Activated T-helper 17 cell treated with anti-CD3 and anti-CD28 coated beads, Interleukin-2, amount 50 U/mL, for 72 hours (primary cell): ENCODE data around the gene CCDC17. TPM values are rescaled to one million over a fixed set of nuclear protein-coding genes. Genes with fewer than 3 reads are reported as not detected.
A peak's percentile ranks its signal among the peaks of the same experiment; 100 is the strongest.

Experiments used
- ATAC-seq: fragments of 150-1000 bp; cut with Tn5 transposase; replicated peaks from 2 replicates; pipeline ENCODE4 v1.10.0; 2021; ENCODE audit warnings: mild to moderate bottlenecking, moderate library complexity
- H3K27ac Mint-ChIP-seq: one replicate; pipeline ENCODE4 v1.8.0; 2022; ENCODE audit warnings: mixed read lengths
- H3K27me3 Mint-ChIP-seq: one replicate; pipeline ENCODE4 v1.8.0; 2022; ENCODE audit warnings: mixed read lengths
- H3K36me3 Mint-ChIP-seq: one replicate; pipeline ENCODE4 v1.8.0; 2022; ENCODE audit warnings: low read depth, mild to moderate bottlenecking, mixed read lengths
- H3K4me1 Mint-ChIP-seq: one replicate; pipeline ENCODE4 v1.8.0; 2022; ENCODE audit warnings: mixed read lengths
- H3K4me3 Mint-ChIP-seq: one replicate; pipeline ENCODE4 v1.8.0; 2022; ENCODE audit warnings: mild to moderate bottlenecking, mixed read lengths
- H3K9me3 Mint-ChIP-seq: one replicate; pipeline ENCODE4 v1.8.0; 2022; ENCODE audit warnings: mixed read lengths
- total RNA-seq, 2 donors: library from RNA; stranded (reverse); gene quantifications; one replicate each; pipeline ENCODE4 v1.2.3, GENCODE V29; 2022

The CCDC17 gene
- 1 to 10 TPM; 4.4 to 4.7 TPM for total RNA-seq

DNA sequence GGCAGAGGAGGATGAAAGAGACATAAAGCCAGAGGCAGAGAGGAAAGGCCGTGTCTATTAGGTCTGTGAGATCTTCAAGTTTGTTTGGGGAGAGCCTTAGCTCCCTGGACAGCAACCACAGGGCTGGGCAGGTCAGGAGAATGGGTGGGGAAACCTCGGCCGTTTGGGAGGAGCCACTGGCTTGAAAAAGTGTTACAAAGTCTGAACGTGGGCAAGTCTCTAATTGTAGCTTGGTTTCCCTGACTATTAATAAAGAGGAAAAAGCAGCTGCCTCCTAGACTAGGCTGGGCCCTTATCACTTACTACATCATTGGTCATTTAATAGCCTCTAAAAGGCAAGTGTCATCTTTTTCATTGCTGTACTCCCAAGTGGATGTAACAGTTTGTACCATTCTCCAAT lies at the start of gene CCDC17:
Gene CCDC17, minus strand, starts transcription at position 83 of the 400 bp plus-strand sequence. CDS start 145 bp downstream, outside the sequence.
- no peak for ATAC-seq
- H3K4me3 Mint-ChIP-seq: no peak within 1 kb of the TSS
- H3K27ac Mint-ChIP-seq: peak within 1 kb of the TSS; percentile 50
- H3K9me3 Mint-ChIP-seq: no peaks in the 10 kb centered on the region
- peaks cover 46% of the 10 kb centered on the region for H3K36me3 Mint-ChIP-seq
- H3K27me3 Mint-ChIP-seq: no peaks in the 10 kb centered on the region
- H3K4me1 Mint-ChIP-seq: no peaks in the 10 kb centered on the region

DNA sequence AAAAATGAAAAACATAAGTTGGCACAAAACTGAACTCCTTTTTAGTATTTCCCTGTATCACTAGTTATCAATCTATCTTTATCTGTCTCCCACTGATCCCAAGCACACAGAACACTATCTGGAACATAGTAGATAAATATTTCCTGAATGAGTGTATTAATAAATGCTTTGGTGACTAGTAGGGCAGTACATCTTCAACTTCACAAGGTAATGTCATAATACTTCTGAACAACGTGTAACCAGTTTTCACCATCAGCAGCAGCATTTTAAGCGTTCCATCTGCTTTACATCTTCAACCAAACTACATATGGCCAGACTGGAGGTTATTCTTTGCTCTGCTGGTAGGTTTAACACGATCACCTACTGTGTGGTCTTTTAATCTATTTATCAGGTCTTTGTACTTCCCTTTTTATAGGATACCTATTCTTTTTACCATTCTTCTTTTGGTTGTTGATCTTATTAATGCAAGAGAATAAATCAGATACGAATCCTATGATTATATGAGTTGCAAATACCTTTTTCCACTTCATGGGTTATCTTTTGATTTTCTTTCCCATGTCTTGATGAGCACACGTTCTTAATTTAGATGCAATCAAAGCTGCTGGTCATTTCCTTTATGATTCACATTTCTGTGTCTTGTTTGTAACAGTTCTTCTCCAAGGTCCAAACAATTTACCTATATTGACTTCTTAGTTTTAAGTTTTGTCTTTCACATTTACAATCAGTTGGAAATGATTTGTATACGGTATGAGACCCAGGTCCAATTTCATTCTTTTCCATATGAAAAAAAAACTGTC lies 46.2 kb upstream of the CCDC17 start:
- H3K4me3 Mint-ChIP-seq: peak overlapping the region; percentile 6
- H3K36me3 Mint-ChIP-seq: peaks cover 56% of the 10 kb centered on the region
- H3K4me1 Mint-ChIP-seq: peaks cover 43% of the 10 kb centered on the region
- no peaks in the 10 kb centered on the region for H3K9me3 Mint-ChIP-seq
- H3K27ac Mint-ChIP-seq: peak overlapping the region; percentile 30
- ATAC-seq: no peak
- H3K27me3 Mint-ChIP-seq: no peaks in the 10 kb centered on the region

DNA sequence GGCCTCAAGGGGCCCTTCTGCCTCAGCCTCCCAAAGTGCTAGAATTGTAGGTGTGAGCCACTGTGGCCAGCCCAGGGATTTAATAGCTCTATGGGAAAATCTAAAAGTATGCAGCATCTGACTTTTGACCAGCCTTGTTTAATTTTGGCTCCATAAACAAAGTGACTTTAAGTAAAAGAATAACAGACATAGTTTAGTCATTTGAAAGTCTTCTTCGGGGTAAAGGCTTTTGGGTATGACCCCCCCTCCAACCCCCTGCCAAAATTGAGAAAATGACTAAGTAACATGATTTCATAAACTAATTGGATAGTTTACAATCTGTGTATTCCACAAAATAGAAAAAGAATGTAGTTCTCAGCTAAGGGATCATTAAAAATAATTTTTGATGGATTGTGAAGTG lies 45.5 kb upstream of the CCDC17 start:
- no peaks in the 10 kb centered on the region for H3K27me3 Mint-ChIP-seq
- no peaks in the 10 kb centered on the region for H3K9me3 Mint-ChIP-seq
- H3K36me3 Mint-ChIP-seq: peaks cover 49% of the 10 kb centered on the region
- H3K4me3 Mint-ChIP-seq: no peak overlapping the region
- no peak for ATAC-seq
- peaks cover 40% of the 10 kb centered on the region for H3K4me1 Mint-ChIP-seq
- H3K27ac Mint-ChIP-seq: no peak overlapping the region

DNA sequence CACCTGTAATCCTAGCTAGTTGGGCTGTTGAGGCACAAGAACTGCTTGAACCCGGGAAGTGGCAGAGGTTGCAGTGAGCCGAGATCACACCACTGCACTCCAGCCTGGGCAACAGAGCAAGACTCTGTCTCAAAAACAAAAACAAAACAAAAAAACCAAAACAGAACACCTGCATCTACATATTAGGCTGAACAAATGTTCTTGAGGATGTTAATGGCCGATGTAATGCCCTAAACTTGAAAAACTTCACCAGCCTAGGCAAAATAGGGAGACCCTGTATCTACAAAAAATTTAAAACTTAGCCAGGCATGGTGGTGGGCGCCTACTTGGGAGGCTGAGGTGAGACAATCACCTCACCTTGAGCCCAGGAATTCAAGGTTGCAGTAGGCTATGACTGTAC lies 44.7 kb upstream of the CCDC17 start:
- ATAC-seq: no peak
- Mint-ChIP-seq H3K27ac (no peak overlapping the region), H3K4me3 (no peak overlapping the region), H3K27me3 (no peaks in the 10 kb centered on the region), H3K36me3 (peaks cover 41% of the 10 kb centered on the region), H3K9me3 (no peaks in the 10 kb centered on the region), H3K4me1 (peaks cover 40% of the 10 kb centered on the region)

DNA sequence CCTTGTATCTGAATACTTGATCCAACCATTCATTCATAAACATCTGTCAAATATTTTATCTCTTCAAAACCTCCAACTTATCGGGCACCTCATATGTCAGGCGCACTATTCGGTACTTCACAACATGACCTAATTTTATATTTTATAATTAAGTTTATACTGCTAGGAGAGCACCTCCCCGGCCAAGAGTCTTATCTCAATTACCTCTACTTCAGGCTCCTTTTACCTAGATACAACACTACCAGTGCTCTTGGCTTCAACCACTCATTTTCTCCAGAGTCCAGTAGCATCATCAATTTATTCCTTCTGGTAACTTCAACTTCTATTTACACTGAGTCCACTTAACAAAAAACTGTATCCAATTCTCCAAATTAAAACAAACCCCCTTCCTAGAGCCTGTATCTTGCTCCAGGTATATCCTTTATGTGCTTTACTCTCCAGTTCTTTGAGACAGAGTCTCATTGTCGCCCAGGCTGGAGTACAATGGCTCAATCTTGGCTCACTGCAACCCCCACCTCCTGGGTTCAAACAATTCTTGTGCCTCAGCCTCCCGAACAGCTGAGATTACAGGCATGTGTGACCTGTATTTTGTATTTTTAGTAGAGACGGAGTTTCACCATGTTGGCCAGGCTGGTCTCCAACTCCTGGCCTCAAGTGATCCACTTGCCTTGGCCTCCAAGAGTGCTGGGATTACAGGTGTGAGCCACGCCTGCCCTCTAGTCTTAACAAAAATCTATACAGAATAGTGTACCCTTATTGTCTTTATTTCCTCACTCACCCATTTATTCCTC lies 43.7 kb upstream of the CCDC17 start:
- Mint-ChIP-seq H3K4me3 (no peak overlapping the region), H3K9me3 (no peaks in the 10 kb centered on the region), H3K27ac (peak overlapping the region; percentile 50), H3K27me3 (no peaks in the 10 kb centered on the region), H3K4me1 (peaks cover 37% of the 10 kb centered on the region), H3K36me3 (peaks cover 36% of the 10 kb centered on the region)
- ATAC-seq: no peak

DNA sequence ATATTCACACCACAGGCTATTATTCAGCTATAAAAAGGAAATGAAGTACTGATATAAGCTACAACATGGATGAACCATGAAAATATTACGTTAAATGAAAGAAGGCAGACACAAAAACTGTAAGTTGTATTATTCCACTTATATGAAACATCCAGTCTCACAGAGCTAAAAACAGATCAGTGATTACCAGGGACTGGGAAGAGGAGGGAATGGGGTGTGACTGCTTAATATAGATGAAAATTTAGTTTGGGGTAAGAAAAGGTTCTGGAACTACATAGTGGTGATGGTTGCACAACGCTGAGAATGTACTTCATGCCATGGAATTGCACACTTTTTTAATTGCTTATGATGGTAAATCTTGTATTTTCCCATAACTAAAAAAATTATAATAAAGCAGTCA lies 43.0 kb upstream of the CCDC17 start:
- Mint-ChIP-seq H3K27me3 (no peaks in the 10 kb centered on the region), H3K27ac (no peak overlapping the region), H3K9me3 (no peaks in the 10 kb centered on the region), H3K4me3 (no peak overlapping the region), H3K36me3 (peaks cover 39% of the 10 kb centered on the region), H3K4me1 (peaks cover 34% of the 10 kb centered on the region)
- ATAC-seq: no peak

DNA sequence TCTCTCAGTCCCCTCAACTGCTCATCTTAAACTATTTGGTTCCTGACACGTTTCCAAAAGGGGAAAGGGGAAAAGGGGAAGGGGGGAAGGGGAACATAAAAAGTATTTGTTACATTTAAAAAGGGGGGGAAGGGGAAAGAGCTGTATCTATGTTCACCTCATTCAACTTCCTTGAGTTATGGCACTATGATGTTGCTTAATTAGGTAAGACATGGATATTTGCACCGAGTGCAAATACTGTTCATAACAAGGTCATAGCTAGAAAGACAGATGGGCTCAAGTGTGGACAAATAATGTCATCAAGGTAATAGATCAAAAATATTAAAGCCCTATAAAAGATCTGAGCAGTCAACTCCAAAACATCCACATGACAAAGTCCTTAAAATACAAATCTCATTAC lies 36.5 kb upstream of the CCDC17 start:
- no peak for ATAC-seq
- H3K4me3 Mint-ChIP-seq: no peak overlapping the region

DNA sequence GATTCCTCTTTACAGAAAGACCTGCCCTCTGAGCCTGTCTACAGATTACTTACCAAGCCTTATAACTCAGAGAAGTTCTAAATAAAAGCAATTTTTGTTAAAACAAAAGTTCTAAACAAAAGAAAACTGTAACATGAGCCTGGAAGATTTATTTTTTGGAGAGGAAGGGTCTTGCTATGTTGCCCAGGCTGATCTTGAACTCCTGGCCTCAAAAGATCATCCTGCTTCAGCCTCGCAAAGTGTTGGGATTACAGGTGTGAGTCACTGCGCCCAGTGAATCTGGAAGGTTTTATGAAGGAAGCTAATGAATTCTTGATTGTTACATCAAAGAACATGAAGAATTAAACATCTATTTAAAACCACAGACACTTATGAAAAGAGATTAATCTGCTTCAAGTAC lies 35.4 kb upstream of the CCDC17 start:
- Mint-ChIP-seq H3K4me1 (peaks cover 19% of the 10 kb centered on the region), H3K27me3 (no peaks in the 10 kb centered on the region), H3K4me3 (no peak overlapping the region), H3K9me3 (no peaks in the 10 kb centered on the region), H3K36me3 (peaks cover 87% of the 10 kb centered on the region), H3K27ac (no peak overlapping the region)
- no peak for ATAC-seq

More for the DNA sequence above, 36.5 kb upstream of the CCDC17 start:
- no peaks in the 10 kb centered on the region for H3K9me3 Mint-ChIP-seq
- peak overlapping the region; percentile 25 for H3K27ac Mint-ChIP-seq
- peaks cover 76% of the 10 kb centered on the region for H3K36me3 Mint-ChIP-seq
- peaks cover 18% of the 10 kb centered on the region for H3K4me1 Mint-ChIP-seq
- no peaks in the 10 kb centered on the region for H3K27me3 Mint-ChIP-seq

DNA sequence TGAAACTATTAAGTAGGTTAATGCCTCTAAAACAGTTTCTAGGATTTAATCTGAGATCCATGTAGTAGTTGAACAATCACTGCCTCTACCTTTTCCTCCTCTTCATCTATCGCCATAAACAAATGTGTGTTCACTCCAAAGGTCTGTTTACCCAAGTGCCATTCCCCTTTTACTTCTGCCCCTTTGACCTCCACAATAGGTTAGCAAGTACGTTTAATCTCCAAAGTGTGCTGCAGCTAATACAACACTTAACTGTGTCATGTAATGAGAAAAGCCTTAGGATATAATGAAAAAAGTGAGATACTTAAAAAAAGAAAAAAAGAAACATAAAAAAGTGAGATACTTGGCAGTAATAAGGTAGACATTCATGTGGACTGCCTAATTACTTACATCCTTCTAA lies 34.3 kb upstream of the CCDC17 start:
- Mint-ChIP-seq H3K4me3 (no peak overlapping the region), H3K36me3 (peaks cover 90% of the 10 kb centered on the region), H3K27ac (no peak overlapping the region), H3K4me1 (peaks cover 16% of the 10 kb centered on the region), H3K9me3 (no peaks in the 10 kb centered on the region), H3K27me3 (no peaks in the 10 kb centered on the region)
- no peak for ATAC-seq

DNA sequence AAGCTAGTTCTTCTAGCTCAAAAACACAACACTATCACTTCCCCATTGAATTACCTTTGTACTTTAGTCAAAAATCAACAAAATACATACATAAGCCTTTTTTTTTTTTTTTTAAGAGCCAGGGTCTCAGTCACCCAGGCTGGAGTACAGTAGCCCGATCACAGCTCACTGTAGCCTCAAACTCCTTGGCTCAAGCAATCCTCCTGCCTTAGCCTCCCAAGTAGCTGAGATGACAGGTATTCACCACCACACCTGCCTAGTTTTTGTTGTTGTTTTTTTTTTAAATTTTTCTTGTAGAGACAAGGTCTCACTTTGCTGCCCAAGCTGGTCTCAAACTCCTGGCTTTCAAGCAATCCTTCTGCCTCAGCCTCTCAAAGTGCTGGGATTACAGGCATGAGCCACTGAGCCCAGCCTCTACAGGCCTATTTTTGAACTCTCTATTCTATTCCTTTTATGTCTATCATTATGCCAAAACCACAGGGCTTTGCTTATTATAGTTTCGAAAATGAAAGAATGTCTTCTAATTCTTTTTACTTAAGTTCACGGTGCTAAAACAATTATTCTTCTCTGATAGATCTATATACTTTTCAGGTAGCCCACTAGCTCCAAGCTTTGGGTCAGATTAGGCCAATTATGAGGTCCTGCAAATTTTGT lies 32.8 kb upstream of the CCDC17 start:
- peak overlapping the region; percentile 28 for H3K27ac Mint-ChIP-seq
- H3K9me3 Mint-ChIP-seq: no peaks in the 10 kb centered on the region
- H3K27me3 Mint-ChIP-seq: no peaks in the 10 kb centered on the region
- no peak for ATAC-seq
- H3K4me1 Mint-ChIP-seq: peaks cover 13% of the 10 kb centered on the region
- H3K36me3 Mint-ChIP-seq: peaks cover 95% of the 10 kb centered on the region
- no peak overlapping the region for H3K4me3 Mint-ChIP-seq

DNA sequence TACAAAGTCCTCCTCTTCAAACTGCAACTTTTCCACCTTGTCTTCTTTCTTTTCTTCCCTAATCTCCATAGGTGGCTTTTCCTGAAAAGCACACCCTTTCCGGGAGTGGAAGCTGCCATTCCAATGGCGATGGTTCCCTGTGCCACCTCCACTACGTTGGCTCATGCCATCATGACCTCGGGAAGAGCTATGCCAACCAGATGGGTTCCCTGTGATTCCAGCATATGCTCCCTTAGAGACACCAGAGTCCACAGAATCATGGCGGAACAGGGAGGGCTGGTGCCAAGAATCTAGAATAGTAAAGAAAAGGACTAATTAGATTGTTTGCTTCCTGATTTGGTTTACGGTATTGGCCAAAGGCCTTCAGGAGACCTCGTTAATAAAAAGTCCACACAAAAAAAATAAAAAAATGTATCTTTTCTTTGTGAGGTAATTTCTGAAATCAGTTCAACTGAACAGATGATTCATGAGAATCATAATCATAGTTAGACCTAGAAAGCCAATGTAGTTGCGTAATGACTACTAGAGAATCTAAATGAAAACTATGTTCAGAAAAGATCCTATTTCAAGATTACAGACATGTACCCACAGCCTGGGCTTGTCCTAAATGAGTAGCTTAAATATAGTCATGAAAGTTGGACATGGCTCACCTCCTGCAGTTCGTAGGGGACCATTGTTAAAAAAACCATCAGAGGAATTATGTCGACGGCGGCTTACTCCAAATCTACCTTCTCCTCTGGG lies 30.9 kb upstream of the CCDC17 start:
- Mint-ChIP-seq H3K36me3 (peaks cover 95% of the 10 kb centered on the region), H3K9me3 (no peaks in the 10 kb centered on the region), H3K27ac (peak overlapping the region; percentile 88), H3K4me3 (peak overlapping the region; percentile 49), H3K4me1 (peaks cover 13% of the 10 kb centered on the region), H3K27me3 (no peaks in the 10 kb centered on the region)
- ATAC-seq: peak; percentile 99

DNA sequence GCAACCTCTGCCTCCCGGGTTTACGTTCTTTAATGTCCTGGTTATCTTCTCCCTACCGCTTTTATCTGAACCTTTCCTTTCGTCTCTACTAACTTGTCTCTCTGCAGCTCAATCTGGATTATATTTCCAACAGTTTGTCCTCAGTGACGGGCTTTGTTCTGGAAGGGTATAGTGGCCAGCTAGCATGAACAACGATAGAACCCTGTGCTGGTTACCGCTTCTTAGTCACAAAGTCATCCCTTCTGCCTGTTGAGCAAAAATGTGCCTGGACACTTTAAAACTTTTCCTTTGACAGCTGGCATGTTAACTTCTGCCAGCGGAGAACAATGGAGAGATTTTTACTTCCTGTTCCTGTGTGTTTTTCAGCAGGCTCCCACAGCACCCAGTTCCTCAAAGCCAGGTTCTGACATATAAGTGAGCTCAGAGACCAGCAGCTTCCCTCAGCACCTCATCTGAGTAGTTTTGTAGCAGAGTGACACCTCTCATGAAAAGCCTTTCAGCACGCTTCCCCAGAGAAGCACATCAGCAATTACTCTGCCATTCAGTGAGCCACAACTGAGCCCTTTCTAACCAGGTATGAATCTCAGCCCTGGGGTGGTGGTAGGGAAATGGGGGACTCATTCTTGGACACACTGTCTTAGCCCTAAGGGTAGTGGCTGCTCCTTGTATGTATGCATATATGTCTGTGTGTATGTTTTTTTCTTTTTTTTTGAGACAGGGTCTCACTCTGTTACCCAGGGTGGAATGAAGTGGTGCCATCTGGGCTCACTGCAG lies 23.6 kb upstream of the CCDC17 start:
- peak overlapping the region; percentile 50 for H3K27ac Mint-ChIP-seq

DNA sequence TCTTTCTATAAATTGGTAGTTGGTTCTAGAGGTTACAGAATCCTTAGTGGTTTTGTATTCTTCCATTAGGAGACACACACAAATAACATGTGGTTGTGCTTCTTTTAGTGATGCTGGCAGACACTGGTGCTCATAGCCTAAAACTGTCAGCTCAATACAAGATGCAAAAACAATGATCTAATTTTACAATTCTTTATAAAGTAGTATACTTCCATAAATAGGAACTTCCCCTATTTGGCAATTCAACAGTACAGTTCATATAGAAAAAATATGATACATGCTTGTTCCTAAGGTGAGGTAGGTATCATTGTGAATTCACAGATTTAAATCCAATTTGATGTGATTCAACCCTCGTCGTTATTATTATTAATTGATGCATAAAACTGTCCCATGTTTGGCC lies 20.8 kb upstream of the CCDC17 start:
- Mint-ChIP-seq H3K36me3 (peaks cover 48% of the 10 kb centered on the region), H3K27me3 (no peaks in the 10 kb centered on the region), H3K4me1 (peaks cover 6% of the 10 kb centered on the region), H3K27ac (no peak overlapping the region), H3K9me3 (no peaks in the 10 kb centered on the region), H3K4me3 (no peak overlapping the region)
- ATAC-seq: no peak

More for the DNA sequence above, 23.6 kb upstream of the CCDC17 start:
- Mint-ChIP-seq H3K4me3 (no peak overlapping the region), H3K36me3 (peaks cover 75% of the 10 kb centered on the region), H3K27me3 (no peaks in the 10 kb centered on the region), H3K9me3 (no peaks in the 10 kb centered on the region), H3K4me1 (peaks cover 6% of the 10 kb centered on the region)
- ATAC-seq: no peak
